ENCODE results near the gene SASH1. TPM values are rescaled to one million over a fixed set of nuclear protein-coding genes. Genes with fewer than 3 reads are reported as not detected.

SASH1 gene
- total RNA-seq, 1 experiment from 2014 or later, result 33.2 TPM

GRCh38 chr6:148524976-148525375 is 182.3 kb downstream of the SASH1 start:
- no peak overlapping the region for H3K18ac ChIP-seq (ENCODE audit: insufficient read length, low read depth, low read length)
- H3K79me1 ChIP-seq (ENCODE audit: insufficient read depth, low read depth, low read length, poor library complexity, severe bottlenecking), result no peaks in the 10 kb centered on the region
- peak overlapping the region in 2 of 3 experiments; percentile 54 to 66; a peak in 3 of 7 replicates for H3K27ac Mint-ChIP-seq
- no peaks in the 10 kb centered on the region for H3K9me3 ChIP-seq (ENCODE audit: control insufficient read depth, low read depth, low read length)
- no peak overlapping the region for H3K4me2 ChIP-seq (ENCODE audit: insufficient read depth, insufficient read length, low read length)
- no peak overlapping the region for H3K23ac ChIP-seq (ENCODE audit: insufficient read length, low read depth, low read length)
- no peak overlapping the region for H2BK5ac ChIP-seq (ENCODE audit: insufficient read length, low read length)
- no peak overlapping the region for H4K8ac ChIP-seq (replicated peaks; ENCODE audit: insufficient read length, low read depth, low read length)
- peaks cover 26 to 36% of the 10 kb centered on the region in 2 experiments for H3K4me1 Mint-ChIP-seq
- peaks cover 42 to 53% (median 52%) of the 10 kb centered on the region in 3 experiments for H3K36me3 Mint-ChIP-seq (ENCODE audit: insufficient read depth in 1 of 3, low read depth in 3 of 3)
- H3K79me2 ChIP-seq (ENCODE audit: insufficient read depth, low read length), result no peaks in the 10 kb centered on the region
- H2BK12ac ChIP-seq (ENCODE audit: insufficient read length, low read depth, low read length), result no peak overlapping the region
- H3K4me1 ChIP-seq (ENCODE audit: insufficient read depth, low read length), result peaks cover 2% of the 10 kb centered on the region; the same call in 1 of the 2 replicates
- no peaks in the 10 kb centered on the region for H4K20me1 ChIP-seq (ENCODE audit: control insufficient read depth, insufficient read depth, insufficient read length)
- H3K9me3 Mint-ChIP-seq, result 0 out of 5 replicates have a peak, but pooled peaks cover 0 to 2% of the 10 kb centered on the region in 2 experiments
- H3K4me3 Mint-ChIP-seq, result no peak overlapping the region
- no peak overlapping the region for H2BK20ac ChIP-seq (ENCODE audit: low read depth, low read length, poor library complexity, severe bottlenecking)
- H3T11ph ChIP-seq (ENCODE audit: low read length), result no peak overlapping the region
- H3K14ac ChIP-seq (ENCODE audit: insufficient read depth, low read length), result no peak overlapping the region
- no peak overlapping the region for H3K56ac ChIP-seq (ENCODE audit: insufficient read length, low read depth, low read length)
- H3K27me3 ChIP-seq (ENCODE audit: insufficient read depth, low read length), result no peaks in the 10 kb centered on the region
- WGBS (ENCODE audit: extremely low coverage, insufficient read length, low lambda C conversion rate), result no CpG with 5 or more reads among the region's 8 CpGs
- H3K27ac ChIP-seq (ENCODE audit: insufficient read length, low read depth, low read length), result no peak overlapping the region
- DNase-seq, result no peak
- H3K27me3 Mint-ChIP-seq (ENCODE audit: low read depth), result no peaks in the 10 kb centered on the region
- H2BK15ac ChIP-seq (ENCODE audit: low read depth, low read length), result no peak overlapping the region
- no peak overlapping the region for H2AK5ac ChIP-seq (ENCODE audit: insufficient read length, low read length)
- H3K9ac ChIP-seq (ENCODE audit: extremely low read depth, insufficient read length, low read length), result no peak overlapping the region
- H4K5ac ChIP-seq (ENCODE audit: insufficient read length, low read depth, low read length), result no peak overlapping the region
- no peak overlapping the region for H2AFZ ChIP-seq (ENCODE audit: low read length)
- H3K4ac ChIP-seq (ENCODE audit: low read depth, low read length), result no peak overlapping the region
- H2BK120ac ChIP-seq (ENCODE audit: low read depth, low read length, poor library complexity, severe bottlenecking), result no peak overlapping the region
- no peaks in the 10 kb centered on the region for H3K23me2 ChIP-seq (ENCODE audit: insufficient read length, low read depth, low read length, poor library complexity, severe bottlenecking)
- no peak overlapping the region for H4K91ac ChIP-seq (ENCODE audit: insufficient read length, low read depth, low read length)
- TF ChIP-seq CTCF (conservative IDR thresholded peaks at IDR 0.05), result no peak
